Fibroblast of lung (primary cell): ENCODE results near the gene NUP62. TPM values are rescaled to one million over a fixed set of nuclear protein-coding genes. Genes with fewer than 3 reads are reported as not detected.

Experiments
- DNase-seq, 2 donors: peaks; one replicate each; pipeline versions ENCODE4 v3.0.0 to v3.0.0-alpha.2; 2010; ENCODE audit warnings: low read depth in 2 of 2
- H2AFZ ChIP-seq: 2 replicates; pipeline ENCODE4 v1.5.1; 2012; ENCODE audit warnings: low read length, control low read depth, inconsistent platforms
- H3K27ac ChIP-seq: 2 replicates; pipeline ENCODE4 v1.5.1; 2011; ENCODE audit warnings: low read length, control low read depth; ENCODE audit not compliant: insufficient read depth
- H3K27me3 ChIP-seq: 2 replicates; pipeline ENCODE4 v1.5.1; 2011; ENCODE audit warnings: mild to moderate bottlenecking, low read length; ENCODE audit not compliant: control insufficient read depth, insufficient read depth
- H3K36me3 ChIP-seq: 2 replicates; pipeline ENCODE4 v1.5.1; 2011; ENCODE audit warnings: low read length; ENCODE audit not compliant: control insufficient read depth, insufficient read depth
- H3K4me1 ChIP-seq: 2 replicates; pipeline ENCODE4 v1.5.1; 2011; ENCODE audit warnings: low read length; ENCODE audit not compliant: control insufficient read depth, insufficient read depth; ENCODE audit errors: extremely low read depth
- H3K4me2 ChIP-seq: 2 replicates; pipeline ENCODE4 v1.5.1; 2011; ENCODE audit warnings: low read length, control low read depth; ENCODE audit not compliant: insufficient read depth; ENCODE audit errors: extremely low read depth
- H3K4me3 ChIP-seq, 4 experiments: fragments of 200-600 bp in 1 of 4; sonication (generic) in 1 of 4; replicated peaks in 1 of 4; 2 replicates each; pipeline ENCODE4 v1.5.1; 2011 to 2016; ENCODE audit warnings: low read length in 4 of 4, low read depth in 3 of 4, mild to moderate bottlenecking in 3 of 4, control low read depth in 2 of 4, inconsistent platforms in 1 of 4, mixed read lengths in 1 of 4; ENCODE audit not compliant: insufficient read depth in 1 of 4; ENCODE audit errors: control extremely low read depth in 1 of 4
- H3K79me2 ChIP-seq: 2 replicates; pipeline ENCODE4 v1.5.1; 2012; ENCODE audit warnings: mild to moderate bottlenecking, low read length, inconsistent platforms; ENCODE audit not compliant: control insufficient read depth, insufficient read depth
- H3K9ac ChIP-seq: 2 replicates; pipeline ENCODE4 v1.5.1; 2011; ENCODE audit warnings: mild to moderate bottlenecking, low read length, control low read depth; ENCODE audit not compliant: insufficient read depth
- H3K9me3 ChIP-seq: 2 replicates; pipeline ENCODE4 v1.5.1; 2012; ENCODE audit warnings: low read depth, low read length; ENCODE audit not compliant: control insufficient read depth, insufficient read depth
- H4K20me1 ChIP-seq: 2 replicates; pipeline ENCODE4 v1.5.1; 2011; ENCODE audit warnings: low read length; ENCODE audit not compliant: control insufficient read depth, insufficient read depth; ENCODE audit errors: extremely low read depth
- CTCF ChIP-seq, 2 donors: IDR thresholded peaks in 1 of 2; conservative IDR thresholded peaks in 1 of 2; 1 replicate in 1 of 2; 2 replicates in 1 of 2; pipeline ENCODE4 v1.5.1; 2011 to 2012; ENCODE audit warnings: low read length in 2 of 2, control low read depth in 1 of 2, inconsistent platforms in 1 of 2, low read depth in 1 of 2, mild to moderate bottlenecking in 1 of 2
- EZH2 ChIP-seq: IDR thresholded peaks from 2 replicates; pipeline ENCODE4 v1.5.1; 2012; ENCODE audit warnings: low read length, control low read depth, mild to moderate bottlenecking; ENCODE audit errors: missing control alignments
- polyA plus RNA-seq, 2 donors: library from polyadenylated mRNA; depleted of rRNA in 1 of 2; stranded (reverse) in 1 of 2; unstranded in 1 of 2; fragments of >200 nt; gene quantifications; 2 replicates each; pipeline ENCODE4 v1.2.1, GENCODE V29; 2011 to 2012; ENCODE audit warnings: missing spikeins in 1 of 2
- total RNA-seq: library from RNA; depleted of rRNA; stranded (reverse); fragments of >200 nt; gene quantifications from 2 replicates; pipeline ENCODE4 v1.2.1, GENCODE V29; 2014

The NUP62 gene
- total and polyA plus RNA-seq, 2 donors (not counting 1 experiment from before 2014, with no cell fraction given), result 8.9 to 20.8 TPM

GRCh38 chr19:49940482-49940791 lies 11.1 kb upstream of the NUP62 start:
- H3K9me3 ChIP-seq, result no peaks in the 10 kb centered on the region
- DNase-seq, result no peak
- no peak overlapping the region for H3K4me3 ChIP-seq
- no peaks in the 10 kb centered on the region for H3K36me3 ChIP-seq
- H3K79me2 ChIP-seq, result no peaks in the 10 kb centered on the region
- no peak overlapping the region for H3K9ac ChIP-seq
- no peaks in the 10 kb centered on the region for H3K4me1 ChIP-seq
- H2AFZ ChIP-seq, result no peak overlapping the region
- TF ChIP-seq EZH2 (no peak), CTCF (conservative IDR thresholded peaks at IDR 0.05 in 1 of 2, IDR thresholded peaks at IDR 0.05 in 1 of 2; ENCODE audit: low read depth in 1 of 2, low read length in 2 of 2) (no peak)
- H3K4me2 ChIP-seq, result no peak overlapping the region
- no peaks in the 10 kb centered on the region for H4K20me1 ChIP-seq
- no peak overlapping the region for H3K27ac ChIP-seq
- no peaks in the 10 kb centered on the region for H3K27me3 ChIP-seq

- DNase-seq, result no peak
- H3K9me3 ChIP-seq, result no peaks in the 10 kb centered on the region
- H3K4me2 ChIP-seq, result no peak overlapping the region
- H4K20me1 ChIP-seq, result no peaks in the 10 kb centered on the region
- no peaks in the 10 kb centered on the region for H3K27me3 ChIP-seq
- no peak overlapping the region for H2AFZ ChIP-seq
- no peak for TF ChIP-seq EZH2
- peak in 1 of 2 donors; percentile 8 for TF ChIP-seq CTCF (conservative IDR thresholded peaks at IDR 0.05 in 1 of 2, IDR thresholded peaks at IDR 0.05 in 1 of 2; ENCODE audit: low read depth in 1 of 2, low read length in 2 of 2)
- H3K36me3 ChIP-seq, result no peaks in the 10 kb centered on the region
- no peaks in the 10 kb centered on the region for H3K4me1 ChIP-seq
- no peak overlapping the region for H3K9ac ChIP-seq
- no peaks in the 10 kb centered on the region for H3K79me2 ChIP-seq
- H3K4me3 ChIP-seq, result no peak overlapping the region
- no peak overlapping the region for H3K27ac ChIP-seq
Measured at GRCh38 chr19:49939721-49940481, 10.6 kb upstream of the NUP62 start.

- Histone ChIP-seq H3K9ac (no peak overlapping the region), H3K27me3 (no peaks in the 10 kb centered on the region), H3K27ac (no peak overlapping the region), H3K36me3 (no peaks in the 10 kb centered on the region), H3K4me3 (no peak overlapping the region), H3K9me3 (no peaks in the 10 kb centered on the region), H3K79me2 (no peaks in the 10 kb centered on the region), H3K4me2 (no peak overlapping the region), H2AFZ (no peak overlapping the region), H4K20me1 (no peaks in the 10 kb centered on the region), H3K4me1 (no peaks in the 10 kb centered on the region)
- TF ChIP-seq EZH2 (no peak), CTCF (conservative IDR thresholded peaks at IDR 0.05 in 1 of 2, IDR thresholded peaks at IDR 0.05 in 1 of 2; ENCODE audit: low read depth in 1 of 2, low read length in 2 of 2) (no peak)
- no peak for DNase-seq
Measured at GRCh38 chr19:49938662-49939061, 9.4 kb upstream of the NUP62 start.
